OCI-M2 (cell line): ENCODE measurements around the gene PBLD.
A peak's percentile ranks its signal among the peaks of the same experiment; 100 is the strongest.

Source experiments
- DNase-seq: peaks from one replicate; lab custom pipeline; 2025; ENCODE audit not compliant: unreplicated experiment; lab: John Stamatoyannopoulos, UW

PBLD gene

GRCh38 chr10:68332259-68333057 lies at the start of gene PBLD:
Gene PBLD, minus strand, starts transcription at chr10:68332928. Its CDS starts 26,084 bp downstream, at chr10:68306844.
- no peak for DNase-seq

- DNase-seq = no peak
These were observed 38.9 kb upstream of the PBLD start for GRCh38 chr10:68371604-68372003.

GRCh38 chr10:68367121-68367520 lies 34.4 kb upstream of the PBLD start:
- no peak for DNase-seq

GRCh38 chr10:68366600-68366999 lies 33.9 kb upstream of the PBLD start:
- DNase-seq = no peak

DNA sequence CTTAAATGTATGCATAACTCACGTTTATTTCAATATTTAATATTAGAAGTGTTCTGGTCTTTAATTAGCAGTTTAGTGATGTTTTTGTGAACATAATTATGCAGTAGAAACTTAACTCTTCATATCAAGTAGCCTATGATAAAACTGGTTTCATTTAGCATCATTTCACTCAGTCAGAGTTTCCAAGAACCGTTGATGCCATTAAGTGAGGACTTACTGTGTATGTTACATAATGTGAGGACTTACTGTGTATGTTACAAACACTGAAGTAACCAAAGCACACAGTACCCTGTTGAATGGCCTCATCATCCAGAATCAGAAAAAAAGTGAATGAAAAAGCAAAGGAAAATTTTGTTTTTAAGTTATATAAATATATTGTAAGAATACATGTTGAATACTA lies 32.9 kb upstream of the PBLD start:
- no peak for DNase-seq

GRCh38 chr10:68364101-68364886 lies 31.6 kb upstream of the PBLD start:
- no peak for DNase-seq

GRCh38 chr10:68362590-68362989 lies 29.9 kb upstream of the PBLD start:
- no peak for DNase-seq

- DNase-seq = no peak
These were observed 26.5 kb upstream of the PBLD start for GRCh38 chr10:68359189-68359588.

DNA sequence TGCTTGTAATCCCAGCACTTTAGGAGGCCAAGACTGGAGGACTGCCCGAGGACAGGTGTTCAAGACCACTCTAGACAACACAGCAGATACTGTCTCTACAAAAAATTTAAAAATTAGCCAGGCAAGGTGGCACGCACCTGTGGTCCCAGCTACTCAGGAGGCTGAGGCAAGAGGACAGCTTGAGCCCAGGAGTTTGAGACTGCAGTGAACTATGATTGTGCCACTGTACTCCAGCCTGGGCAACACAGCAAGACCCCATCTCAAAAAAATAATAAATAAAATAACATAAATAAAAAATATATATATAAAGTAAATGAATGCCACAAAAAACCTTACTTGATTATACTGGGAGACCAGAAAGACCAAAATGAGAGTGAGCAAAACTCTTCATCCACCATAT lies 20.8 kb upstream of the PBLD start:
- DNase-seq = no peak

- DNase-seq = peak; percentile 23
These were observed 15.6 kb upstream of the PBLD start for GRCh38 chr10:68348265-68348741.

DNA sequence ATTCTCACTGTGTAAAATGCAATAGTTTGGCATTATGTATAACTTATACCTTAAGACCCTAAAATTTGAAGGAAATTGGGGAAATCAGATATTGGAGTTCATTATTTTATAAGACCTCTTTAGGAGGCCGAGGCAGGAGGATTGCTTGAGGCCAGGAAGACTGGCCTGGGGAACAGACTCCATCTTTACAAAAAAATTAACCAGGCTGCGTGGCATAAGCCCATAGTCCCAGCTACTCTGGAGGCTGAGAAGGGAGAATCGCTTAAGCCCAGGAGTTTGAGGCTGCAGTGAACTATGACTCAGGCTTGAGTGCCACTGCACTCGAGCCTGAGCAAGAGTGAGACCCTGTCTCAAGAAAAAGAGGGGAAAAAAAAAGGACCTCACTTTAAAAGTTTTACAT lies 14.0 kb upstream of the PBLD start:
- no peak for DNase-seq

DNA sequence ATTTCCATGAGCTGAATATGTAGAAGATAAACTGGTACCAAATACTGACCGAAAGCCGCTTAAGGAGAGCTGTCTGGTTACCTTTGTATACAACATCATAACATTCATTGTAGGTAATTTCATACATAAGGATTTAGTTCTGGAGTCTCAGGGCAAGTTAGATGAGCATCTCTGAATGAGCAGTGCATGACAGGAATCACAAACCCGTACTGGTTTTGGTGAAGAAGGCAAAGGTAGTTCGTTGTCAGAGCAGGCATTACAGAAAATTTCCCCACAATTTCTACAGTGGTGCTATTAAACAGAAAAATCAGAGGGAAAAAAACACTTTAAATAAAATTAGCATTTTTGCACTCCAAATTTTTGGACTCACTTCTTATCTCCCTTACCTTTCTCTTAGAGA lies 12.9 kb upstream of the PBLD start:
- no peak for DNase-seq

- DNase-seq = no peak
These were observed 10.3 kb upstream of the PBLD start for GRCh38 chr10:68342909-68343516.

GRCh38 chr10:68340358-68341080 lies 7.8 kb upstream of the PBLD start:
- no peak for DNase-seq

- no peak for DNase-seq
These were observed 4.1 kb upstream of the PBLD start for GRCh38 chr10:68336754-68337351.

DNA sequence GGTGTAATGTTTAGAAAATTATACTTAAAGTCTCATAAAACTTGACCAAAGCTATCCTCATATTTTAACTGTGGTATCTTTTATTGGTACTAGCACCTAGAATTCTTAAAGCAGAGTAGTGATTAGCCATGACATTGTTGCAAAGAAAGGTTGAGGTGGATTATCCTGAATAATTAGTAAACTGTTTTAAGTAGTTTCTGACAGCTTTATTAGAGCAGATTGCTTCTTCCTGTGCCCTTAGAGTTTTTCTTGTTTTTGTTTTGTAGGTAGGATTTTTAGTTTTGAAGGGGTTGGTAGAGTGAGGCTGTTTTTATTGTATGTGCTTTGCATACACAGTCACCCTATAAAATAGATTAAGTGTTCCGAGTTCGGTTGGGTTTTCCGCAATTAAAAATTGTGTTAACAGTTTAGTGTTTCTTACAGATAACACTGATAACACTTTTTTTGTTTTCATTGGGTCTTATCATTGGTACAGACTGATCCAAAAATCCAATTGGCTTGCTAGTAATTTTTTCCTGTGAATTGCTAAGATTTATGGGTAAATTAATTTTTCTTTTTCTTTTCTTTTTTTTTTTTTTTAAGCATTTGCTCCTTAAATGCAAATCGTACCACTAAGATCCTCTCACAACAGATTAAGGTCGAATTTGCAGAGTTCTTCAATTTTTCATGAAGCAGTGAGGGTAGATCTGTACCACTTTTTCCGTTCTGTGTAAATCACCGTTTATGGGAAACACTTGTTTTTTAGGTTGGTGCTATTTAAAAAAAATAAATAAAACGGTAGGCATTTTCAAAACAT lies 2.1 kb upstream of the PBLD start:
- no peak for DNase-seq

DNA sequence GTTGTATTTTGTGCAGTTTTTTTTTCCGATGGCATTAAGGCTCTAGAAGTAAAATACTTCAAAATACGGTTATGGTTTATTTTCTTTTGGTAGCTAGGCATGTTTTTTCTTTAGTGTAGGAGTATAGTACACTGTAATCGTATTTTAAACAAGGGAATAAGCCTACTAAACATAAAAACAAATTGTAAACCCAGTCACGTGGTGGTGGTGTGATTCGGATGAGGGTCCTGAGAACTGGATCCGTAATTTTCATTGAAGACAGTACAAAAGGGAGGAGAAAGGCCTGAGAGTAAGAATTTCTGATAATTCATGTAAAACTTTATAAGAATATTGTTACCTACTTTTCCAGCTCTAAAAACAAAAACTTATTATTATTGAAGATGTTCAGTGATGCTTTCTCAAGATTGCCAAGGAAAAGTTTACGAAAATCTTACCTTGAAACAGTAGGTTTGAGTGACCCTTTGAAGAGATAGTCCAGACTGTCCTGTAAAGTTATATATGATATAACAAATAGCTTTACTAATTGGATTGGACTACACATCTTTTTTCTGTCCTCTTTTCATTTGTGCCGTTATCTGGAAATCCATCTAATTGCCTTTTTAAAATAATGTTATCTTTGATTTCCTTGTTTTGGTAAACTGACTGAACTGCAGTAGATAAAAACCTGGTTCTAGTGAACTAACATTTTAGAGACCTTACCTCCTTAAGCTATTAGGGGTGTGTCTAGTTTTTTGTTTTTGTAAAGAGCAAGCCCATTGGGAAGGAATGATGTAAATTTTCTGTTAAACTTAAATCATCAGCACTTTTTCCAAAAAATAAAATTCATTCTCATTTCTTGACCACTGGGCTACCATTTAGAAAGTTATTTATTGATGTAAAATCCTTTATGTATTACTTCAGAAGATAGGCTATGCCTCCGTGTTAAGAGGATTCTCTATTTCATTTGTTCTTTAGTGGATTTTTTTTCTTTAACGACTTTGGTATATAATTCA lies 1.0 kb upstream of the PBLD start:
- no peak for DNase-seq

- no peak for DNase-seq
These were observed 299 bp upstream of the PBLD start for GRCh38 chr10:68333058-68333395.
